Measurements from ENCODE around the gene PLP2. TPM values are rescaled to one million over a fixed set of nuclear protein-coding genes. Genes with fewer than 3 reads are reported as not detected.

Gene PLP2
- total RNA-seq, 1 experiment from 2014 or later, result 28.1 TPM

DNA sequence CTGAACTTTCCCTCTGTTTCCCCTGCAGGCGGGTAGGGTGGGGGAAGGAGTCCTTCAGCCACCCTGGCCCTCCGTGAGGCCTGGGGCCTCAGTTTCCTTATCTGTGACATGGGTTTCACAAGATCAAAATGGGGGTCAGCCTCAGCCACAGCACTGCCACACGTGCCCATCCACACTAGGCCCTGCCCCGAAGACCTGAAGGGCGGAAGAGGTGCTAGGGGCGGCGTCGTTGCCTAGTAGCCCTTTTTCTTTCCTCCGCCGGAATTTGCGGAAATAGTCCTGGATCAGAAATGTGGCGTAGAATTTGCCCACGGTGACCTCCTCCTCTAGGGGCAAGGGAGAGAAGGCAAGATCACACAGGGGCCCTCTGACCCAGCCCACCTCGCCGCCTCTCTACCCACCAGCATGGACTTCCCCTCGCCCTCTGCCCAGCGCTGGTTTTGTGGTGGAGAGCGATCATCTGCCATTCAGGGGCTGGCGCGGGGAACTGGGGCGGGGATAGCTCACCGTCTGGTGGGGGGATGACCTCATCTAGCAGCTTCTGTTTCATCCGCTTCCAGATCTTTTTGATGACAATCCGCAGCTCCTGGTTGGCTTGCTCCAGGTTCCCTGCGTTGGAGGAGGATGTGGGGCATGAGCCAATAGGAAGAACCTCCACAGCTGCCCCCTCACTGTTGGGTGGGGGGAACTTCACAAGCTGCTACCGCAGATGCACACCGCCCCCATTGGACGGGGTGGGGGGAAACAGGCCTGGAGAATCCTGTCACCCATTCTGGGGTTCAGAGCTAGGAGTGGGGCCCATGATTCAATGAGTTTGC, 37.9 kb downstream of the PLP2 start:
- DNase-seq (ENCODE audit: low spot score), result no peak

DNA sequence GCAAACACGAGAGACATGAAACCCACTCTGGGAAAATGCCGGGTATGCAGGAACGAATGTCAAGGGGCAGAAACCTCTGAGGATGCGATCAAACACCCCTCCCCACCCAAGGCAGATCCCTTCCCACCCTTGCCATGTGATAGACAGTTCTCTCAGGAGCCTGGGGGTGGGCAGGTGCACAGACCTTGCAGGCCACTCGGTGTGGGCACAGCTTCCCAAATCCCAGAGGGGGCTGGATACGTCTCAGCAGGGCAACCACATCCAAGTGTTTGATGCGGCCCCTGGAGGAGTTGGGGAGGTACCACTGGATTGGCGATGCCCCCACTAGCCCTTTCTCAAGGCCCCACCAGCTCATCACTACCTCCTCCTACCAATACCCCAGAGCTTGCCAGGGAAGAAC, 38.7 kb downstream of the PLP2 start:
- no peak for DNase-seq (ENCODE audit: low spot score)

DNA sequence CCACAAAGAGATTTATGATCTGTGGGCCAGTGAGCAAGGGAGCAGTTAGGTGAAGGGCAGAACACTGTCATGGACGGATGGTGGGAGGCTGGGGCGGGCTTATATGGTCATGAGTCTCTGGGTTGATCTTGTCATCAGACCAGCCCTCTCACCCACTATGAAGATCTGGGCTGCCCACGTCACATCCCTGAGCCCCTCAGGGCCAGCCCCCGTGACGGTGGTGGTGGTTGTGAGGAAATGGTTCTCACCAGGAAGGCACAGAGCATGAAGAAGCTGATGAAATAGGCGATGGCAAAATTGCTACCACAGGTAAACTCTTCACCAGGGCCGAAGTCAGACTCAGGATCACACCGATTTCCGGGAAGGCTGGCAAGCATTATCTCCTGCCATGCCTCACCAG, 39.4 kb downstream of the PLP2 start:
- no peak for DNase-seq (ENCODE audit: low spot score)

DNA sequence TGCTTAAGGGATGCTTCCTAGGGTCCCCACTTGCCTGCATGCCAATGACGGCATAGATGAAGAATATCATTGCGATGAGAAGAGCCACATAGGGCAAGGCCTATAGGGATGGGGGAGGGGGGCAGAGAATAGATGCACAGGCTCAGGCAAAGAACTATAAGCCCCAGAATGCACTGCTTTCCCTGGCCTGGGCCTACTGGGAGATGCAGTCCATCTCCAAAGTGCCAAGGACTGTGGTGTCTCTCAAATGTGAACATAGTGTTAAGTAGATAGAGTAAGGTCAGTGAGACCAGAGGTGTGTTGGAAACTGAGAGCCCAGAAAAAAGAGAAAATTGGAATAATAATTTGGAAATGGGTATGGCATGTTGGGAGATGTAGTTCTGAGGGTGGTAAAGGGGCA, 40.5 kb downstream of the PLP2 start:
- DNase-seq (ENCODE audit: low spot score), result no peak

DNA sequence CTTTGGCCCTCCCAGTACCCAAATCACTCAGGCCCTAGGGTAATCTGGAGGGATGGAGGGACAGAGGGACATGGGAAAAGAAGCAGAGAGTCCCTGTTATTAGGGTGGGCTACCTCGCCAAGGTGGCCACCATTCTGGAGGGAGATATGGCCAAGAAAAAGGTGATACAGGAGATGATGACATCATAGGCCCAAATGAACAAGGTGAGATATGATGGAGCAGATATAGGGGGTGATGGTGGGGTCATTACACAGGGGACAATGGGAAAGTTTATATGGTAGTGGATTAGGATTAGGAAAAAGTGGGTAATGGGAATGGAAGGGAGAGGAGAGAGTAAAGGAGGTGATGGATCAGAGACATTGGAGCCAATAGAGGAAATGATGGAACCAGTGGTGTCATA, 41.2 kb downstream of the PLP2 start:
- DNase-seq (ENCODE audit: low spot score), result no peak

DNA sequence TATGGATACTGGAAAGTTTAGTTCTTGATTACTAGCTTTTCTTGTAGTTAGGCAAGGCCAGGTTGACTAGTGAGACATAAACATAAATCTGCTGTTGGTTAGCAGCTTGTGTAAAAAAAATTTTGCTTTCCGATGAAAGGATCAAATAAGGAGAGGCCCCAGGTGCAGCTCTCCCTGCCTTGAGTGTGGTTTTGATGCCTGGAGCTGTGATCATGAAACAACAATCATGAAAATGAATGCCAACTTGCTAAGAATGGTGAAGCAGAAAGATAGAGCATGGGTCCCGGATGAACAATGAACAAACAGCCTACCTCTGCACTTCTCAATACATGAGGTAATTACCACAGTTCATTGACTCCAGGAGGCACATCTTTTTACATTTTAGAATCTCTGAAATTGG, 42.7 kb downstream of the PLP2 start:
- DNase-seq (ENCODE audit: low spot score), result no peak

DNA sequence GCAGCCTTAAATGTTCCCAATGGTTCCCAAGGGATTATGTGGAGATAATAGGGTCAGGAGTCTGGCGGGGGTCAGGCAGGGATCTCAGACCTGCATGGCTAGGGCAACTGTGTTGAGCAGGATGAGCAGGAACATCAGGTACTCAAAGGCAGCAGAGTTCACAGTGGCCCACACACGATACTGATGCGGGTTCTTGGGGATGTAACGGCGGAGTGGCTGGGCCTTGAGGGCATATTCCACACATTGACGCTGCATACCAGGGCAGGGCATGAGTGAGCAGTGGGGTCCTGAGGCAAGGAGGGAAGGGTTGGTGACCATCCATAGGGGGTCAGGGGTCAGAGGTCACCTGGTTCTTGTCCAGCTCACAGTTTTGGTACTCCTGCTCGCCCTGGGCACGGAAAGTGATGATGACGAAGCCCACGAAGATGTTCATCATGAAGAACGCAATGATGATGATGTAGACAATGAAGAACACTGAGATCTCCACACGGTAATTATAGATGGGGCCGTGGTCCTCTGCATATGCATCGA, 43.4 kb downstream of the PLP2 start:
- no peak for DNase-seq (ENCODE audit: low spot score)

DNA sequence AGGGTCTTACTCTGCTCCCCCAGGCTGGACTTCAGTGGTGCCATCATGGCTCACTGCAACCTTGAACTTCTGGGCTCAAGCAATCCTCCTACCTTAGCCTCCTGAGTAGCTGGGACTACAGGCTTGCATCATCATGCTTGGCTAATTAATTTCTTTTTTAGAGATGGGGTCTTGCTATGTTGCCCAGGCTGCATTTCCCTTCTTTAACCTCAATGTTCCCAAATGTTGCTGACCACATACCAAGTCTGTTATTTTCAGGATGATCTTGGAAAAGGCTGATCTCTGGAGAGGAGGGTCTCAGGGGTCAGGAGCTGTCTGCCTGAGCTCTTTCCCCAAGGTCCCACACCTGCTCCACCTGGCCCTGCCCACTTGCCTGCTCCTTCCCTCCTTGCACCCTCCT, 48.4 kb downstream of the PLP2 start:
- DNase-seq (ENCODE audit: low spot score), result no peak

DNA sequence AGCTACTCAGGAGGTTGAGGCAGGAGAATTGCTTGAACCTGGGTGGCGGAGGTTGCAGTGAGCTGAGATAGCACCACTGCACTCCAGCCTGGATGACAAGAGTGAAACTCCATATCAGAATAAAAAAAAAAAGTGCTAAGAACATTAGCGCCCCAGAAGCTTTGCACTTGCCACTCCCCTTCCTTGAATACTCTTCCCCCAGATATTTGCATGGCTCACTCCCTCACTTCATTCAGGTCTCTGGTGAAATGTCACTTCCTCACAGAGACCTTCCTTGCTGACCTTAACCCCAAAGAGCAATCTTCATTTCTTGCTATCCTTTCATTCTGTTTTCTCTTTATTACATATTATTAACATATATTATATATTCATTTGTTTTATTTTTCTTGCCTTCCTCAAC, 50.2 kb downstream of the PLP2 start:
- DNase-seq (ENCODE audit: low spot score), result no peak

Small RNA genes lying within 50 kb of the gene (small RNA-seq; reads per million reads assigned to genes)
- gene RN7SL262P, result not detected

Other genes with a start within 250 kb of the PLP2 start
- 42.8 and 48.6 TPM in 2 replicates for gene OTUD5, start 214.3 kb upstream of the PLP2 start, total RNA-seq (2014; rRNA removed; shearing (Covaris generic))
- 0.18 TPM in 1 of 2 replicates, not detected in the other for gene KCND1, start 200.1 kb upstream of the PLP2 start, total RNA-seq (2014; rRNA removed; shearing (Covaris generic))
- 24.6 and 26.4 TPM in 2 replicates for gene GRIPAP1, start 169.6 kb upstream of the PLP2 start, total RNA-seq (2014; rRNA removed; shearing (Covaris generic))
- 46.6 and 53.6 TPM in 2 replicates for gene TFE3, start 128.5 kb upstream of the PLP2 start, total RNA-seq (2014; rRNA removed; shearing (Covaris generic))
- 10.6 and 12.6 TPM in 2 replicates for gene CCDC120, start 112.9 kb upstream of the PLP2 start, total RNA-seq (2014; rRNA removed; shearing (Covaris generic))
- 0.15 and 0.57 TPM in 2 replicates for gene PRAF2, start 97.9 kb upstream of the PLP2 start, total RNA-seq (2014; rRNA removed; shearing (Covaris generic))
- 46.5 and 65.5 TPM in 2 replicates for gene WDR45, start 92.0 kb upstream of the PLP2 start, total RNA-seq (2014; rRNA removed; shearing (Covaris generic))
- gene GPKOW, start 48.2 kb upstream of the PLP2 start, total RNA-seq (2014; rRNA removed; shearing (Covaris generic)), result 39.4 and 41.6 TPM in 2 replicates
- 12.6 and 13.6 TPM in 2 replicates for gene MAGIX, start 9.1 kb upstream of the PLP2 start, total RNA-seq (2014; rRNA removed; shearing (Covaris generic))
- 19.0 and 22.3 TPM in 2 replicates for gene PRICKLE3, start 14.5 kb downstream of the PLP2 start, total RNA-seq (2014; rRNA removed; shearing (Covaris generic))
- 0.61 and 1.1 TPM in 2 replicates for gene SYP, start 28.3 kb downstream of the PLP2 start, total RNA-seq (2014; rRNA removed; shearing (Covaris generic))
- not detected in 2 replicates for gene CACNA1F, start 61.4 kb downstream of the PLP2 start, total RNA-seq (2014; rRNA removed; shearing (Covaris generic))
- gene CCDC22, start 63.6 kb downstream of the PLP2 start, total RNA-seq (2014; rRNA removed; shearing (Covaris generic)), result 25.0 and 27.7 TPM in 2 replicates
- not detected in 2 replicates for gene FOXP3, start 92.8 kb downstream of the PLP2 start, total RNA-seq (2014; rRNA removed; shearing (Covaris generic))
- 7.2 and 7.3 TPM in 2 replicates for gene PPP1R3F, start 97.9 kb downstream of the PLP2 start, total RNA-seq (2014; rRNA removed; shearing (Covaris generic))
- not detected in 2 replicates for gene GAGE10, start 131.7 kb downstream of the PLP2 start, total RNA-seq (2014; rRNA removed; shearing (Covaris generic))
- not detected in 2 replicates for gene GAGE12J, start 150.1 kb downstream of the PLP2 start, total RNA-seq (2014; rRNA removed; shearing (Covaris generic))
- gene GAGE13, start 159.7 kb downstream of the PLP2 start, total RNA-seq (2014; rRNA removed; shearing (Covaris generic)), result not detected in 2 replicates